ENCODE measurements around the gene DNAJA2.
"Not testable (repeated sequence)": the region's sequence is repeated elsewhere in the genome, so short reads cannot be mapped to it uniquely, and the experiment has no call there.

Gene DNAJA2

DNA sequence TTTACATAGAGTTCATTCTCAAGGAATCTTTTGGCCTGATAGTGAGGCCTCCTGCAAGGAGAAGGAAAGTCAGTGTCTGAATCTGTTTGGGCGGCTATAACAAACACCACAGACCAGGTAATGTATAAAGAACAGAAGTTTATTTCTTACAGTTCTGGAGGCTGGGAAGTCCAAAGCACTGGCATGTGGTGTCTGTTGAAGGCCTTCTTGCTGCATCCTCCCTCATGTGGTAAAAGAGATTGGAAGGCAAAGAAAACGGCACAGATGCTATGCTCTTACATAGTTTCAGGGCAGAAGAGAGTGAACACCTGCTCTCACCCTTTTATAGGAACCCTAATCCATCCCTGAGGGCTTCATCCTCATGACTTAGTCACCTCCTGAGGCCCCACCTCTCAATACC is 31.2 kb upstream of the DNAJA2 start:
- Histone ChIP-seq H3K9me2 (replicated peaks; ENCODE audit: control insufficient read depth, low read length) (no peaks in the 10 kb centered on the region), H3K4me2 (ENCODE audit: low read length) (no peak overlapping the region), H3K9me3 (ENCODE audit: control insufficient read depth, insufficient read depth, low read length) (no peaks in the 10 kb centered on the region), H4K20me1 (ENCODE audit: control insufficient read depth, insufficient read depth, low read depth, low read length) (no peaks in the 10 kb centered on the region), H3K36me3 (ENCODE audit: control insufficient read depth, low read length) (no peaks in the 10 kb centered on the region), H3F3A (ENCODE audit: control insufficient read depth, insufficient read depth) (no peaks in the 10 kb centered on the region), H3K27me3 (ENCODE audit: control insufficient read depth, low read length) (no peaks in the 10 kb centered on the region), H3K27ac (ENCODE audit: low read depth, low read length) (no peak overlapping the region), H3K79me2 (ENCODE audit: control insufficient read depth, low read length) (no peaks in the 10 kb centered on the region), H3K4me1 (ENCODE audit: control insufficient read depth, low read length) (no peaks in the 10 kb centered on the region), H3K4me3 (ENCODE audit: low read length) (no peak overlapping the region)
- no peak for TF ChIP-seq EZH2phosphoT487 (IDR thresholded peaks at IDR 0.05; ENCODE audit: borderline replicate concordance, low read length)
- TF ChIP-seq, protein P1, sequence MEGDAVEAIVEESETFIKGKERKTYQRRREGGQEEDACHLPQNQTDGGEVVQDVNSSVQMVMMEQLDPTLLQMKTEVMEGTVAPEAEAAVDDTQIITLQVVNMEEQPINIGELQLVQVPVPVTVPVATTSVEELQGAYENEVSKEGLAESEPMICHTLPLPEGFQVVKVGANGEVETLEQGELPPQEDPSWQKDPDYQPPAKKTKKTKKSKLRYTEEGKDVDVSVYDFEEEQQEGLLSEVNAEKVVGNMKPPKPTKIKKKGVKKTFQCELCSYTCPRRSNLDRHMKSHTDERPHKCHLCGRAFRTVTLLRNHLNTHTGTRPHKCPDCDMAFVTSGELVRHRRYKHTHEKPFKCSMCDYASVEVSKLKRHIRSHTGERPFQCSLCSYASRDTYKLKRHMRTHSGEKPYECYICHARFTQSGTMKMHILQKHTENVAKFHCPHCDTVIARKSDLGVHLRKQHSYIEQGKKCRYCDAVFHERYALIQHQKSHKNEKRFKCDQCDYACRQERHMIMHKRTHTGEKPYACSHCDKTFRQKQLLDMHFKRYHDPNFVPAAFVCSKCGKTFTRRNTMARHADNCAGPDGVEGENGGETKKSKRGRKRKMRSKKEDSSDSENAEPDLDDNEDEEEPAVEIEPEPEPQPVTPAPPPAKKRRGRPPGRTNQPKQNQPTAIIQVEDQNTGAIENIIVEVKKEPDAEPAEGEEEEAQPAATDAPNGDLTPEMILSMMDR (IDR thresholded peaks at IDR 0.05; ENCODE audit: low read depth, low read length, poor library complexity, severe bottlenecking) = no peak

DNA sequence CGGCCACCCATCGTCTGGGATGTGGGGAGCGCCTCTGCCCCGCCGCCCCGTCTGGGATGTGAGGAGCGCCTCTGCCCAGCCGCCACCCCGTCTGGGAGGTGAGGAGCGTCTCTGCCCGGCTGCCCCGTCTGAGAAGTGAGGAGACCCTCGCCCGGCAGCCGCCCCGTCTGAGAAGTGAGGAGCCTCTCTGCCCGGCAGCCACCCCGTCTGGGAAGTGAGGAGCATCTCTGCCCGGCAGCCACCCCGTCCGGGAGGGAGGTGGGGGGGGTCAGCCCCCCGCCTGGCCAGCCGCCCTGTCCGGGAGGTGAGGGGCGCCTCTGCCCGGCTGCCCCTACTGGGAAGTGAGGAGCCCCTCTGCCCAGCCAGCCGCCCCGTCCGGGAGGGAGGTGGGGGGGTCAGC is 26.6 kb upstream of the DNAJA2 start:
- H3K4me2 ChIP-seq (ENCODE audit: low read length); H3K27me3 ChIP-seq (ENCODE audit: control insufficient read depth, low read length); H3K79me2 ChIP-seq (ENCODE audit: control insufficient read depth, low read length); H3K4me3 ChIP-seq (ENCODE audit: low read length); H3K4me1 ChIP-seq (ENCODE audit: control insufficient read depth, low read length); H4K20me1 ChIP-seq (ENCODE audit: control insufficient read depth, insufficient read depth, low read depth, low read length); H3K9me3 ChIP-seq (ENCODE audit: control insufficient read depth, insufficient read depth, low read length); H3K27ac ChIP-seq (ENCODE audit: low read depth, low read length); H3K36me3 ChIP-seq (ENCODE audit: control insufficient read depth, low read length); H3F3A ChIP-seq (ENCODE audit: control insufficient read depth, insufficient read depth); H3K9me2 ChIP-seq (replicated peaks; ENCODE audit: control insufficient read depth, low read length): not testable (repeated sequence)

GRCh38 chr16:46997844-46998243 is 24.4 kb upstream of the DNAJA2 start:
- Histone ChIP-seq H3K4me2 (ENCODE audit: low read length) (no peak overlapping the region), H3K36me3 (ENCODE audit: control insufficient read depth, low read length) (no peaks in the 10 kb centered on the region), H3K27me3 (ENCODE audit: control insufficient read depth, low read length) (no peaks in the 10 kb centered on the region), H3K79me2 (ENCODE audit: control insufficient read depth, low read length) (no peaks in the 10 kb centered on the region), H4K20me1 (ENCODE audit: control insufficient read depth, insufficient read depth, low read depth, low read length) (no peaks in the 10 kb centered on the region), H3F3A (ENCODE audit: control insufficient read depth, insufficient read depth) (no peaks in the 10 kb centered on the region), H3K9me3 (ENCODE audit: control insufficient read depth, insufficient read depth, low read length) (no peaks in the 10 kb centered on the region), H3K27ac (ENCODE audit: low read depth, low read length) (no peak overlapping the region), H3K4me1 (ENCODE audit: control insufficient read depth, low read length) (no peaks in the 10 kb centered on the region), H3K9me2 (replicated peaks; ENCODE audit: control insufficient read depth, low read length) (no peaks in the 10 kb centered on the region), H3K4me3 (ENCODE audit: low read length) (no peak overlapping the region)
- TF ChIP-seq EZH2phosphoT487 (IDR thresholded peaks at IDR 0.05; ENCODE audit: borderline replicate concordance, low read length) = no peak
- TF ChIP-seq, protein P1 (IDR thresholded peaks at IDR 0.05; ENCODE audit: low read depth, low read length, poor library complexity, severe bottlenecking) = no peak

DNA sequence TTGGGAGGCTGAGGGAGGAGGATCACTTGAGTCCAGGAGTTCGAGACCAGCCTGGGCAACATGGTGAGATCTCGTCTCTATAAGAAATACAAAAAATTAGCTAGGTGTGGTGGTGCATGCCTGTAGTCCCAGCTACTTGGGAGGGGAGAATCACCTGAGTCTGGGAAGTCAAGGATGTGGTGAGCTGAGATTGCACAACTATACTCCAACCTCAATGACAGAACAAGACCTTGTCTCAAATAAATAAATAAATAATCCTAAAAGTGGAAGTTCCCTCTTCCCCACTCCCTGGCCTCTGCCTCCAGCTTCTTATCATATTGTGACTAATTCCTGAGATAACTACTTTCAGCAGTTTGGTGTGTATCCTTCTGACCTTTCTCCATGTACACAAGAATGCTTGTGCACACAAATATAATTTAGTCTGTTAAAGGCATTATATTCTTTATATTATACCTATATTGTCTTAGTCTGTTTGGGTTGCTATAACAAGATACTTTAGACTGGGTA is 23.5 kb upstream of the DNAJA2 start:
- H3K27ac ChIP-seq (ENCODE audit: low read depth, low read length) = no peak overlapping the region
- H3K9me2 ChIP-seq (replicated peaks; ENCODE audit: control insufficient read depth, low read length) = no peaks in the 10 kb centered on the region
- H3K4me2 ChIP-seq (ENCODE audit: low read length) = no peak overlapping the region
- TF ChIP-seq, protein P1 (IDR thresholded peaks at IDR 0.05; ENCODE audit: low read depth, low read length, poor library complexity, severe bottlenecking) = no peak
- no peaks in the 10 kb centered on the region for H3K36me3 ChIP-seq (ENCODE audit: control insufficient read depth, low read length)
- H3K27me3 ChIP-seq (ENCODE audit: control insufficient read depth, low read length) = no peaks in the 10 kb centered on the region
- H4K20me1 ChIP-seq (ENCODE audit: control insufficient read depth, insufficient read depth, low read depth, low read length) = no peaks in the 10 kb centered on the region
- no peaks in the 10 kb centered on the region for H3F3A ChIP-seq (ENCODE audit: control insufficient read depth, insufficient read depth)
- H3K4me1 ChIP-seq (ENCODE audit: control insufficient read depth, low read length) = no peaks in the 10 kb centered on the region
- H3K9me3 ChIP-seq (ENCODE audit: control insufficient read depth, insufficient read depth, low read length) = peaks cover 4% of the 10 kb centered on the region; the same call in 1 of the 2 replicates
- H3K4me3 ChIP-seq (ENCODE audit: low read length) = no peak overlapping the region
- no peaks in the 10 kb centered on the region for H3K79me2 ChIP-seq (ENCODE audit: control insufficient read depth, low read length)

Data from DOHH2 (cell line).